Right lobe of liver (tissue), 4 donors: ENCODE results near the gene FOSL2.

Source experiments
- POLR2A ChIP-seq: fragments of 450-650 bp; IDR thresholded peaks from one replicate; pipeline ENCODE4 v1.6.1; 2017; ENCODE audit warnings: antibody characterized with exemption, mild to moderate bottlenecking
- TF ChIP-seq, protein P1 (sequence below), 4 donors: fragments of 200-600 bp in 3 of 4; fragments of 450-650 bp in 1 of 4; IDR thresholded peaks; one replicate each; pipeline versions ENCODE4 v1.5.1 to v1.8.0; 2016 to 2022; ENCODE audit warnings: antibody characterized with exemption in 4 of 4, mild to moderate bottlenecking in 2 of 4
- donor health status: DM: no; HTN: no; CAD: no.
- donor health status: DM: no; HTN: no; CAD: no.
- donor health status: DM: no; HTN: yes; CAD: no.

- TF ChIP-seq, protein P1, sequence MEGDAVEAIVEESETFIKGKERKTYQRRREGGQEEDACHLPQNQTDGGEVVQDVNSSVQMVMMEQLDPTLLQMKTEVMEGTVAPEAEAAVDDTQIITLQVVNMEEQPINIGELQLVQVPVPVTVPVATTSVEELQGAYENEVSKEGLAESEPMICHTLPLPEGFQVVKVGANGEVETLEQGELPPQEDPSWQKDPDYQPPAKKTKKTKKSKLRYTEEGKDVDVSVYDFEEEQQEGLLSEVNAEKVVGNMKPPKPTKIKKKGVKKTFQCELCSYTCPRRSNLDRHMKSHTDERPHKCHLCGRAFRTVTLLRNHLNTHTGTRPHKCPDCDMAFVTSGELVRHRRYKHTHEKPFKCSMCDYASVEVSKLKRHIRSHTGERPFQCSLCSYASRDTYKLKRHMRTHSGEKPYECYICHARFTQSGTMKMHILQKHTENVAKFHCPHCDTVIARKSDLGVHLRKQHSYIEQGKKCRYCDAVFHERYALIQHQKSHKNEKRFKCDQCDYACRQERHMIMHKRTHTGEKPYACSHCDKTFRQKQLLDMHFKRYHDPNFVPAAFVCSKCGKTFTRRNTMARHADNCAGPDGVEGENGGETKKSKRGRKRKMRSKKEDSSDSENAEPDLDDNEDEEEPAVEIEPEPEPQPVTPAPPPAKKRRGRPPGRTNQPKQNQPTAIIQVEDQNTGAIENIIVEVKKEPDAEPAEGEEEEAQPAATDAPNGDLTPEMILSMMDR (IDR thresholded peaks at IDR 0.05) = no peak
- no peak for TF ChIP-seq POLR2A
Measured at GRCh38 chr2:28374331-28374730, 18.3 kb upstream of the FOSL2 start.
